Coronary artery (tissue), 2 donors: ENCODE data around the gene TNFRSF6B.
"Not testable (repeated sequence)": the region's sequence is repeated elsewhere in the genome, so short reads cannot be mapped to it uniquely, and the experiment has no call there.

Source experiments
- DNase-seq: peaks from one replicate; pipeline ENCODE4 v3.0.0-alpha.2; 2017; ENCODE audit warnings: low spot score
- H3K27ac ChIP-seq, 2 donors: fragments of 200-600 bp; sonication (generic); one replicate each; pipeline ENCODE4 v1.5.1; 2016 to 2019
- H3K4me3 ChIP-seq: fragments of 200-600 bp; sonication (generic); 2 replicates; pipeline ENCODE4 v1.5.1; 2016; ENCODE audit warnings: mild to moderate bottlenecking, moderate library complexity
- CTCF ChIP-seq: fragments of 200-600 bp; sonication (generic); IDR thresholded peaks from one replicate; pipeline ENCODE4 v1.5.1; 2019; ENCODE audit warnings: antibody characterized with exemption

TNFRSF6B gene

GRCh38 chr20:63658749-63659187 is 37.7 kb upstream of the TNFRSF6B start:
- DNase-seq = no peak
- peak overlapping the region; percentile 77 to 88 for H3K27ac ChIP-seq
- TF ChIP-seq CTCF = no peak
- peak overlapping the region; percentile 87 for H3K4me3 ChIP-seq

GRCh38 chr20:63659370-63659769 is 37.1 kb upstream of the TNFRSF6B start:
- no peak for TF ChIP-seq CTCF
- peak overlapping the region in 1 of 2 donors; percentile 88 for H3K27ac ChIP-seq
- H3K4me3 ChIP-seq = peak overlapping the region; percentile 87
- no peak for DNase-seq

GRCh38 chr20:63660174-63660573 is 36.3 kb upstream of the TNFRSF6B start:
- not testable (repeated sequence) for DNase-seq, H3K27ac ChIP-seq, H3K4me3 ChIP-seq

- no peak for DNase-seq
- TF ChIP-seq CTCF = no peak
- no peak overlapping the region for H3K27ac ChIP-seq
- H3K4me3 ChIP-seq = no peak overlapping the region
These were observed 35.8 kb upstream of the TNFRSF6B start for GRCh38 chr20:63660622-63661021.

GRCh38 chr20:63661108-63661507 is 35.3 kb upstream of the TNFRSF6B start:
- no peak overlapping the region for H3K27ac ChIP-seq
- no peak for TF ChIP-seq CTCF
- no peak overlapping the region for H3K4me3 ChIP-seq
- DNase-seq = no peak

- DNase-seq = no peak
- no peak for TF ChIP-seq CTCF
- H3K4me3 ChIP-seq = no peak overlapping the region
- H3K27ac ChIP-seq = no peak overlapping the region
These were observed 34.3 kb upstream of the TNFRSF6B start for GRCh38 chr20:63661959-63662812.

- no peak overlapping the region for H3K27ac ChIP-seq
- H3K4me3 ChIP-seq = no peak overlapping the region
- DNase-seq = no peak
- TF ChIP-seq CTCF = no peak
These were observed 33.7 kb upstream of the TNFRSF6B start for GRCh38 chr20:63662813-63663189.
